Cardiac muscle cell (in vitro differentiated cells and primary cell): Measurements from ENCODE around the gene POMT1. TPM values are rescaled to one million over a fixed set of nuclear protein-coding genes. Genes with fewer than 3 reads are reported as not detected.
"Not testable (repeated sequence)": the region's sequence is repeated elsewhere in the genome, so short reads cannot be mapped to it uniquely, and the experiment has no call there.

Experiments used
- DNase-seq, 2 donors: peaks; one replicate each; pipeline versions ENCODE4 v3.0.0 to v3.0.0-alpha.2; 2010 to 2017; ENCODE audit warnings: low read depth in 1 of 2, low spot score in 1 of 2
- H3K27ac ChIP-seq: fragments of 200-600 bp; sonication (generic); 2 replicates; pipeline ENCODE4 v1.5.1; 2016
- H3K27me3 ChIP-seq: fragments of 200-600 bp; sonication (generic); 2 replicates; pipeline ENCODE4 v1.6.0; 2016; ENCODE audit warnings: control low read depth
- H3K36me3 ChIP-seq: fragments of 200-600 bp; sonication (generic); 2 replicates; pipeline ENCODE4 v1.5.1; 2016; ENCODE audit warnings: control low read depth
- H3K4me1 ChIP-seq: fragments of 200-600 bp; sonication (generic); 2 replicates; pipeline ENCODE4 v1.8.1; 2017; ENCODE audit warnings: low read depth, mild to moderate bottlenecking, mixed run types
- H3K4me3 ChIP-seq: fragments of 200-600 bp; sonication (generic); 2 replicates; pipeline ENCODE4 v1.5.1; 2016; ENCODE audit warnings: mild to moderate bottlenecking
- H3K9me3 ChIP-seq: fragments of 200-600 bp; sonication (generic); 2 replicates; pipeline ENCODE4 v1.5.1; 2017; ENCODE audit warnings: low read depth, mild to moderate bottlenecking, control low read depth
- CTCF ChIP-seq: IDR thresholded peaks from 2 replicates; pipeline ENCODE4 v1.5.1; 2012; ENCODE audit warnings: low read depth, mild to moderate bottlenecking, low read length
- polyA plus RNA-seq: library from polyadenylated mRNA; unstranded; fragments of >200 nt; fragmentation: Nextera tagmentation; extraction: Ambion mirVana; gene quantifications from 2 replicates; pipeline ENCODE4 v1.2.1, GENCODE V29; 2016
- total RNA-seq: library from RNA; depleted of rRNA; stranded (reverse); fragments of >200 nt; gene quantifications from 2 replicates; pipeline ENCODE4 v1.2.3, GENCODE V29; 2016

The POMT1 gene
- total and polyA plus RNA-seq, 2 experiments from 2014 or later, result 37.4 to 55.0 TPM

- Histone ChIP-seq H3K4me1 (peaks cover 5% of the 10 kb centered on the region), H3K4me3 (no peak overlapping the region), H3K27ac (no peak overlapping the region), H3K9me3 (no peaks in the 10 kb centered on the region), H3K27me3 (no peaks in the 10 kb centered on the region), H3K36me3 (no peaks in the 10 kb centered on the region)
- no peak for DNase-seq
- no peak for TF ChIP-seq CTCF
These were observed 36.7 kb downstream of the POMT1 start for GRCh38 chr9:131539223-131539923.

GRCh38 chr9:131543141-131543540, 40.4 kb downstream of the POMT1 start:
- DNase-seq, result no peak
- Histone ChIP-seq H3K36me3 (no peaks in the 10 kb centered on the region), H3K9me3 (no peaks in the 10 kb centered on the region), H3K4me3 (no peak overlapping the region), H3K27me3 (peaks cover 22% of the 10 kb centered on the region), H3K4me1 (no peaks in the 10 kb centered on the region), H3K27ac (no peak overlapping the region)
- TF ChIP-seq CTCF, result no peak

GRCh38 chr9:131545003-131545785, 42.5 kb downstream of the POMT1 start, which contains the start of gene PRRT1B:
Gene PRRT1B (plus strand): TSS chr9:131545523. CDS start chr9:131545616, 93 bp downstream.
- no peak for TF ChIP-seq CTCF
- Histone ChIP-seq H3K4me3 (peak within 1 kb of the TSS; percentile 6), H3K27me3 (peaks cover 22% of the 10 kb centered on the region), H3K27ac (no peak within 1 kb of the TSS), H3K36me3 (no peaks in the 10 kb centered on the region), H3K9me3 (no peaks in the 10 kb centered on the region), H3K4me1 (no peaks in the 10 kb centered on the region)
- DNase-seq, result no peak

- Histone ChIP-seq H3K9me3 (no peaks in the 10 kb centered on the region), H3K36me3 (no peaks in the 10 kb centered on the region), H3K27me3 (peaks cover 22% of the 10 kb centered on the region), H3K4me3 (peak overlapping the region; percentile 6), H3K27ac (no peak overlapping the region), H3K4me1 (no peaks in the 10 kb centered on the region)
- DNase-seq, result no peak
- no peak for TF ChIP-seq CTCF
These were observed 43.1 kb downstream of the POMT1 start for GRCh38 chr9:131545786-131546335.

- Histone ChIP-seq H3K27me3 (peaks cover 22% of the 10 kb centered on the region), H3K36me3 (no peaks in the 10 kb centered on the region), H3K9me3 (no peaks in the 10 kb centered on the region), H3K4me3 (peak overlapping the region; percentile 6), H3K27ac (no peak overlapping the region), H3K4me1 (no peaks in the 10 kb centered on the region)
- peak; percentile 6 to 24 for DNase-seq
- no peak for TF ChIP-seq CTCF
These were observed 43.8 kb downstream of the POMT1 start for GRCh38 chr9:131546336-131547084.

- not testable (repeated sequence) for DNase-seq, H3K4me3 ChIP-seq, H3K27ac ChIP-seq, H3K4me1 ChIP-seq, H3K9me3 ChIP-seq, H3K36me3 ChIP-seq
- H3K27me3 ChIP-seq, result peaks cover 31% of the 10 kb centered on the region
These were observed 46.5 kb downstream of the POMT1 start for GRCh38 chr9:131549186-131549585.

GRCh38 chr9:131550465-131550864, 47.7 kb downstream of the POMT1 start:
- H3K27me3 ChIP-seq, result peaks cover 38% of the 10 kb centered on the region
- not testable (repeated sequence) for H3K9me3 ChIP-seq, H3K36me3 ChIP-seq, H3K4me1 ChIP-seq, H3K4me3 ChIP-seq, DNase-seq, H3K27ac ChIP-seq
